Measurements from ENCODE around the gene PURB. TPM values are rescaled to one million over a fixed set of nuclear protein-coding genes. Genes with fewer than 3 reads are reported as not detected.

PURB gene
- total RNA-seq, 1 donor from 2014 or later = 26.2 TPM

DNA sequence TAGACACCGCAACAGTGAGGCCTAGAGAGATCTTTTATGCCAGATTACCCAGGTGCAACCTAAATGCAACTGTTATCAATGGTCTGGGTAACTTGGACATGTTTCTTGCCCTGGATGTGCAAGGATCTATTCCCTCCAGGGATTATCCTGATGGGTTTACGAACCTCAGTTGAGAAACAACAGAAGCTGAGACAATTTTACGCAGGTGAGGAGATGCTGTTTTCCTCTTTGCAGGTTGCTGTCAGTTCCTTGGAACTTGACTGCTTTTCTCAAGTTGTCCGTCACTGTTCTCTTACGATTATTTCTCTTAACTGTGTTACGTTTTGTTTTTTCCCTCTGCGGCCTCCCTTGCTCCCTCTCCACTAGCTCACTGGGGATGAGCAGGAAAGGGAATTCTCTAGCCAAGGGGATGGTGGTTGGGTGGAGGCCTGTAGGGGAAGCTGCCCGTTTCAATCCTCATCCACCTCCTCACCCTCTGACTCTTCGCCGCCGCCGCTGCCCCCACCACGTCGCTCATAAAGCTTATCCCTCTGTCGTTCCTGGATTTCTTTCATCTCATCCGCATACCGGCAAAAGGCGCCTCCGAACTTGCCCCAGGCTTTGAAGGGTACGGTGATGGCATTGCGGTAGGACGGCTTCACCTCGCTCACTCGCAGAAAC lies 1.2 kb downstream of the PURB start:
- H3K27ac Mint-ChIP-seq (ENCODE audit: unreplicated experiment) = peak overlapping the region; percentile 73
- peaks cover 58% of the 10 kb centered on the region for H3K4me1 Mint-ChIP-seq
- H3K4me3 Mint-ChIP-seq = peak overlapping the region; percentile 90
- DNase-seq (ENCODE audit: low read depth, low spot score) = no peak
- H3K36me3 Mint-ChIP-seq (ENCODE audit: low read depth) = peaks cover 9% of the 10 kb centered on the region
- TF ChIP-seq, protein P1, sequence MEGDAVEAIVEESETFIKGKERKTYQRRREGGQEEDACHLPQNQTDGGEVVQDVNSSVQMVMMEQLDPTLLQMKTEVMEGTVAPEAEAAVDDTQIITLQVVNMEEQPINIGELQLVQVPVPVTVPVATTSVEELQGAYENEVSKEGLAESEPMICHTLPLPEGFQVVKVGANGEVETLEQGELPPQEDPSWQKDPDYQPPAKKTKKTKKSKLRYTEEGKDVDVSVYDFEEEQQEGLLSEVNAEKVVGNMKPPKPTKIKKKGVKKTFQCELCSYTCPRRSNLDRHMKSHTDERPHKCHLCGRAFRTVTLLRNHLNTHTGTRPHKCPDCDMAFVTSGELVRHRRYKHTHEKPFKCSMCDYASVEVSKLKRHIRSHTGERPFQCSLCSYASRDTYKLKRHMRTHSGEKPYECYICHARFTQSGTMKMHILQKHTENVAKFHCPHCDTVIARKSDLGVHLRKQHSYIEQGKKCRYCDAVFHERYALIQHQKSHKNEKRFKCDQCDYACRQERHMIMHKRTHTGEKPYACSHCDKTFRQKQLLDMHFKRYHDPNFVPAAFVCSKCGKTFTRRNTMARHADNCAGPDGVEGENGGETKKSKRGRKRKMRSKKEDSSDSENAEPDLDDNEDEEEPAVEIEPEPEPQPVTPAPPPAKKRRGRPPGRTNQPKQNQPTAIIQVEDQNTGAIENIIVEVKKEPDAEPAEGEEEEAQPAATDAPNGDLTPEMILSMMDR (conservative IDR thresholded peaks at IDR 0.05) = no peak
- H3K9me3 Mint-ChIP-seq = no peaks in the 10 kb centered on the region
- H3K27me3 Mint-ChIP-seq (ENCODE audit: low read depth) = no peaks in the 10 kb centered on the region

DNA sequence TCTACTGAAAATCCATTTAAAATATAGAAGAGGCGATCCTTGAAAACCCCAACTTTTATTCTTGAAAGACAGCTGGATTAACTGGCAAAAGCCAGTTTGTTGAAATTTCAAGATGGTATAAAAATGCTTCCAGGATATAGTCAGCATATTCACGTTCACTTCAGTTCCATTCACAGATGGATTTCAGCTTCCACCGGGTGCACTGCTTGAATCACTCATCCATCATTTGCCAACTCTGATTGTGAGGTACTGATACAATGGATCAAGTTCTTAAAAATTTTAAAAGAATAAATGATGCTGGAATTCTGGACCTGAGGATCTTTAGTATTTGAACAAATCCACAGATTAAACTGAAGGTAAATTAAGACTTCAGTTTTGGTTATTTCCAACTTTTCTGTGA lies 2.4 kb downstream of the PURB start:
- peak overlapping the region; percentile 90 for H3K4me3 Mint-ChIP-seq
- no peaks in the 10 kb centered on the region for H3K27me3 Mint-ChIP-seq (ENCODE audit: low read depth)
- TF ChIP-seq, protein P1 (conservative IDR thresholded peaks at IDR 0.05) = no peak
- DNase-seq (ENCODE audit: low read depth, low spot score) = no peak
- no peaks in the 10 kb centered on the region for H3K9me3 Mint-ChIP-seq
- peaks cover 9% of the 10 kb centered on the region for H3K36me3 Mint-ChIP-seq (ENCODE audit: low read depth)
- peaks cover 58% of the 10 kb centered on the region for H3K4me1 Mint-ChIP-seq
- H3K27ac Mint-ChIP-seq (ENCODE audit: unreplicated experiment) = peak overlapping the region; percentile 50

DNA sequence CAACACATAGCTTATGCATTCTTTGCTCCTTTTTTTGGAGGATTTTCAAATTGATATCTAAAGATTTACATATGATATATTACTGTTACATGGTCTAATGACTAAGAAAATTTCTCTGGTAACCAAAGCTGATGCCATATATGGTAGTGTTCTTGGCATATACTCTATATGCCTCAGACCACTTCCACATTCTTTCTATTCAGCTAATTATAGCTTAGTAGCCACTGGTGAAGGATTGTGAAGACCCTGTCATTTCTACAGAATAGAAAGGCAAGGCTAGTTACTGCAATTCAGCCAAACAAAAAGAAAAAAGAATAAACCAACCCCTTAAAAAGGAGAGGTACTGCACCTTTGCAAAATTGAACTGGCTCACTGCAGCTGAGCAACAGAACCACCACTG lies 3.7 kb downstream of the PURB start:
- TF ChIP-seq, protein P1 (conservative IDR thresholded peaks at IDR 0.05) = no peak
- Mint-ChIP-seq H3K36me3 (ENCODE audit: low read depth) (peaks cover 9% of the 10 kb centered on the region), H3K4me3 (peak overlapping the region; percentile 90), H3K27ac (ENCODE audit: unreplicated experiment) (no peak overlapping the region), H3K27me3 (ENCODE audit: low read depth) (no peaks in the 10 kb centered on the region), H3K9me3 (no peaks in the 10 kb centered on the region), H3K4me1 (peaks cover 58% of the 10 kb centered on the region)
- DNase-seq (ENCODE audit: low read depth, low spot score) = no peak

DNA sequence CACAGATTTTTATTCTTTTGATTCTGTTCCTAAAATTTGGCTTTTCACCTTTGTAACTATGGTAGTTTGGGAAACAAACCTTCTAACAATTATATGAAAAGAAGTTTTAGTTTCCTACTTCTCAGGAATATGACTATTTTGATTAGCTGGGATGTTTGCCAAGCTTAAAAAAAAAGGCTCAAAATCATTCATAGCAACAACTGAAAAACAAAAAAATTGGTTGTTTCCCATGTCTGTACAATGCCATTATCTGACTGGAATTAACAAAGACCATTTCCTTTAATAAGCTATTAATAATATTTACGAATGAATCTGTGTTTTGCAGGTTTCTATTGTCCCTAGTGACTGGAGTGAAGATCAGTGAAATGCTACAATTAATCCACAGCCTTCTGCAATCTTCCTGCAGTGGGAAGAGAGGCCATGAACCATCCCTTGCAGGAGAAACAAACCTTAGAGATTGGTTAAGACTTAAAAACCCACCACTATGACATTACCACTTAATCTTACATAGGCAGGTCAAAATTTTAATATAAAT lies 4.2 kb downstream of the PURB start:
- TF ChIP-seq, protein P1 (conservative IDR thresholded peaks at IDR 0.05) = no peak
- Mint-ChIP-seq H3K27me3 (ENCODE audit: low read depth) (no peaks in the 10 kb centered on the region), H3K4me3 (peak overlapping the region; percentile 90), H3K36me3 (ENCODE audit: low read depth) (peaks cover 10% of the 10 kb centered on the region), H3K4me1 (peaks cover 57% of the 10 kb centered on the region), H3K9me3 (no peaks in the 10 kb centered on the region), H3K27ac (ENCODE audit: unreplicated experiment) (no peak overlapping the region)
- DNase-seq (ENCODE audit: low read depth, low spot score) = no peak

DNA sequence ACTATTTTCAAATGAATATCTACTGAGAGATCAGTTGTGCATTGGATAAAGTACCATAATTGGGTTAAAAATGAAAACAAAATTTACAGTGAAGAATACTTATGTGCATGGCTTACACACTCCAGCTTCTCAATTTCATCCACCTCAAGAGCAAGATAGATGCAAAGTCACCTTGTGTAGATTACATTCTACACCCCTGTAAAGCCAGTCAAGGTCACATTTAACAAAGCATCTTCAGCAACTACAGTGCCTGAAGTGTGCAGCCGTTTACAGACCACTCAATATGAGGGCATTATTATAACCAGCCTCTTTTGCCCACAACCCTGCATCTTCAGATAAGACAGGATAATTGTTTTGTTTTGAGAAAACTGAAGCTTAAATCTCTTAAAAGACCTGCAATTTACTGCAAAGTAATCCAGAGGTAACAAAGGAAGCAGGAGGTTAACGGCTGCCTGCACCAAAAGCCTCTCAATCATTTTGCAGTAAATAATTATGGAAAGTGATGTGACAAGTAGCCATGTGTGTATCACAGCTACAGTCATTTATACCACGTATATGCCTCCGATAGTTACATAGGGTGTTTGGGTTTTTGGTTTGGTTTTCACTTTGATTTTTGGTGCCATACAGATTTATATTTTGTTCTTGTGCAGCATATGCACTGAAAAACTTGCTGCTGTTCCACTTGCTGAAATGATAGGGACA lies 4.9 kb downstream of the PURB start:
- Mint-ChIP-seq H3K27me3 (ENCODE audit: low read depth) (no peaks in the 10 kb centered on the region), H3K36me3 (ENCODE audit: low read depth) (peaks cover 13% of the 10 kb centered on the region), H3K4me3 (peak overlapping the region; percentile 67), H3K9me3 (no peaks in the 10 kb centered on the region), H3K27ac (ENCODE audit: unreplicated experiment) (no peak overlapping the region), H3K4me1 (peaks cover 52% of the 10 kb centered on the region)
- TF ChIP-seq, protein P1 (conservative IDR thresholded peaks at IDR 0.05) = no peak
- DNase-seq (ENCODE audit: low read depth, low spot score) = no peak
